ENCODE results near the gene PRELP.

DNA sequence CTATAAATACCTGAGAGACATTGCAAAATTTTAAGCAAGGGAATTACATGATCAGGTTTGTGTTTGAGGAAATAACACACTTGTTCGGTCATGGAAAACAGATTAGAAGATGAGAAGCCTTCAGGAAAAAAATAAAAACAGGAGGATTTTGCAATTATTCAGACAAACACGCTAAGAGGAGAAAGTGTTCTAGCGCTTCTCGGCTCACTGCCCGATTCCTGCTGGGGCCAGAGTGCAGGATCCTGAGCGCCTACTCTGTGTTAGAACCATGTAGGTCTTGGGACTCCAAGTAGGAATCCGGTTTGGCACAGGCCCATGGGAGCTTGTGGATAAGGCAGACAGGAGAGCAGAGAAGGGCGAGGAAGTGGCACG lies 8.1 kb upstream of the PRELP start:
- no peak for TF ChIP-seq POLR2A (IDR thresholded peaks at IDR 0.05)
- no peak for TF ChIP-seq CTCF (IDR thresholded peaks at IDR 0.05)

All from breast epithelium (tissue), 3 donors.